HG02943 (cell line): ENCODE measurements around the gene OSCP1.
"Not testable (repeated sequence)": the region's sequence is repeated elsewhere in the genome, so short reads cannot be mapped to it uniquely, and the experiment has no call there.

Source experiments
- ATAC-seq: cut with Tn5 transposase; IDR thresholded peaks from one replicate; pipeline ENCODE4 v1.9.1; 2021; ENCODE audit warnings: mild to moderate bottlenecking, low read depth, moderate library complexity; ENCODE audit not compliant: unreplicated experiment

The OSCP1 gene

GRCh38 chr1:36450270-36450918, at the start of gene OSCP1:
Gene OSCP1, minus strand, starts transcription at chr1:36450451. Its CDS starts 82 bp downstream, at chr1:36450369.
- ATAC-seq, result peak; percentile 95

DNA sequence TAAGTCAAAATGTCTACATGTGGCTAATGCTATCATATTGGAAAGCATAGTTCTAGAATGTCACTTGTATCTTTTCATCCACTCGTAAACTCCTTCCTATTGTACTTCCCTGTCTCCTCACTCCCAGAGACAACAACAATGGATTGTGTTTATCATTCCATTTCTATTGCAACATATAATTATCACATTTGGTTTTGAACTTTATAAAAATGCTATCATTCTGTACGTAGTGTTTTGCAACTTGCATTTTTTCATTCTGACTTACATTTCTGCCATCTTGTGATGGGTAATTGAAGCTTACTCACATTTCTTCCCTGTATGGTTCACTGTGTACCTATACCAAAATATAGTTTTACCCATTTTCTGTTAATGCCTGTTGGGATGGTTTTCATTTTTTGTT, 47.0 kb upstream of the OSCP1 start:
- ATAC-seq, result no peak

DNA sequence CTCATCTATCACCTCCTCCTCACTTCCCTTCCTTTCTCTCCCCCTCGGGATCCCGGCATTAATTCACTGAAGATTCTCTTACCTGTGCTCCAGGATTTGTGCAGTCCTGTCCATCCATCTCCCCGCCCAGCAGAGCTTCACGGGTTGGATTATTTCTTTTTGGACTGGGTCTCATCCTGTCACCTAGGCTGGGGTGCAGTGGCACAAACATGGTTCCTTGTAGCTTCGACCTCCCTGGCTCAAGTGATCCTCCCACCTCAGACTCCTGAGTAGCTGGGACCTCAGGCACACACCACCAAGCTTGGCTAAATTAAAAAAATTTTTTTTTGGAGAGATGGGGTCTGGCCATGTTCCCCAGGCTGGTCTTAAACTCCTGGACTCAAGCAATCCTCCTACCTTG, 44.7 kb upstream of the OSCP1 start:
- ATAC-seq, result no peak

GRCh38 chr1:36493524-36493923, 43.3 kb upstream of the OSCP1 start:
- no peak for ATAC-seq

GRCh38 chr1:36492491-36492890, 42.2 kb upstream of the OSCP1 start:
- no peak for ATAC-seq

GRCh38 chr1:36489258-36490051, 39.2 kb upstream of the OSCP1 start:
- ATAC-seq, result not testable (repeated sequence)

GRCh38 chr1:36487906-36488305, 37.7 kb upstream of the OSCP1 start:
- ATAC-seq, result no peak

DNA sequence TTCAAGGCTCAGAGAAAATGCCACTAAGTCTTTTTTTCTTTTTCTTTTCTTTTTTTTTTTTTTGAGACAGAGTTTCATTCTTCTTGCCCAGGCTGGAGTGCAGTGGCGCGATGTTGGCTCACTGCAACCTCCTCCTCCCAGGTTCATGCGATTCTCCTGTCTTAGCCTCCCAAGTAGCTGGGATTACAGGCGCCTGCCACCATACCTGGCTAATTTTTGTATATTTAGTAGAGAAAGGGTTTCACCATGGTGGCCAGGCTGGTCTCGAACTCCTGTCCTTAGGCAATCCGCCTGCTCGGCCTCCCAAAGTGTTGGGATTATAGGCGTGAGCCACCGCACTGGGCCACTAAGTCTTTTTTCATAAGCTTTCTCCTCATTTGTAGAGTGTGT, 37.1 kb upstream of the OSCP1 start:
- not testable (repeated sequence) for ATAC-seq

- ATAC-seq, result no peak
Observed at GRCh38 chr1:36486439-36487335, 36.4 kb upstream of the OSCP1 start.

- ATAC-seq, result no peak
Observed at GRCh38 chr1:36486093-36486438, 35.8 kb upstream of the OSCP1 start.

- no peak for ATAC-seq
Observed at GRCh38 chr1:36484099-36484498, 33.8 kb upstream of the OSCP1 start.

DNA sequence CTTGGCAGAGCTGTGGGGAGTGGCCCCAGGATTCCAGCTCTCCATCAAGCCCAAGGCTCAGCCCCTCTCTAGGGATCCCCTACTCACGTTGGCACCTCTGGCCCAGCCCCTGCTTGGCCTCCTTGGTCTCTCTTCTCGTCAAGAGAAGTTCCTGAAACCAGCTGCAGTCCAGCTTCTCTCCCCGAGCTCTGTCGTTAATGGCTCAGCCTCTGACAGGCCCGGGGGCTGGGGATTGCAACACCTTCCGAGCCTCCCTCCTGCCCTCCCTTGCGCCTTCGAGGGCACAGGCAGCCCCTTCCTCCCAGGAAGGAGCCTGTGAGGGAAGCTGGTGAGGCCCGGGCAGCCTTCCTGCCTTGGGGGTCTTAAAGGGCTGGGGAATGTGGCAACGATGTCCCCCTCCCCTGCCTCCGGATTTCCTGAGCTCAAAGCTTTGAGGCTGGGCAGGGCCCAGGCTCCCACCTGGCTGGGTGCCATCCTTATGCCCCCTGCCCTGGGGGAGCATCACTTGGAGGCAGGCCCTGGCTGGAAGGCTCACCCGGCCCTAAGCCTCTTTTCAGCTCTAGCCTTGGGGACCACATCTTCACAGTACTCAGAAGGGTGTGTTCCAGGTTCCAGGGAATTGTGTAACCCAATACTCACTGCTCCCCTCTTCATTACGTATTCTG, 32.6 kb upstream of the OSCP1 start, which contains the start of gene CSF3R:
CSF3R (minus strand) TSS at position 190 of the 665 bp plus-strand sequence. CDS start 3,417 bp downstream, outside the sequence.
- ATAC-seq, result no peak

DNA sequence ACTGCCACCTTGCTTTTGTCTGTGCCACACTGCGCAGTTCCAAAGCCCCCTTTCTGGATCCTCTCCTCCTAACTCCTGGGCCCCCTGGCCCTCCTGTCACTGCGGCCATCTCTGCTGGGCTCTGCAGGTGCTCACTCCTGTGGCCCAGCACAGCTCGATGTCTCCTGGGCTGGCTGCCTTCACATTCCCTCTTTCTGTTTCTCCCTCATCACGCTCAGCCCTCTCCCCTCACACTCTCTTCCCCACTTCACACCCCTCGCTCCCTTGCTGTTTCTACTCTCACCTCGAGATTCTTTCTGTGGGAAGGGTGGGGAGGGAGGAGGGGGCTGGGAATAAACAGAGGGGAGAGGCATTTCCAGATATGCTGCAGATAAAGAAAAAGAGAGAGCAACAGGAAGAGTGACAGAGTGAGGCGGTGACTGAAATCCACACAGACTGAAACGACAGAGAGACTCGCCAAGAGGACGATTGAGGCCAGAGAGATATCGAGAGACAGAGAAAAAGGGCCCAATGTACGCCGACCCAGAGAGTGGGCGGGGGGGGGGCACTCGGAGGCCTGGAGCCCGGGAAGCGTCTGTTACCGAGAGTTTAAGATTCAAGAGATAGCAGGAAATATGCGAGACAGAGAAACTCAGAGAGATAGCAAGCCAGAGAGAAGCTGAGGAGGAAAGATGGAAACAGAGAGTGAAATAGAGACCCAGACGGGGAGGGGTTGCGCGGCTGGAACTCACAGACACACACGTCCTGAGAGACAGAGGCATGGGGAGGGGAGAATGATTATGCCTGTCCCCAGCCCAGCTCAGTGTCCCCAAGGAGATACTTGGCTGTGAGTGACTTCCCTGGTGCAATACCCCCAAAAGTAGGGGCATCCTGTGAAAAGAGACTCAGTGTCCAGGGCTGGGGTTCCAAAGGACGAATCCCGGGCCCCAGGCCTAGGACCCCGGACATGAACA, 31.8 kb upstream of the OSCP1 start:
- no peak for ATAC-seq

GRCh38 chr1:36481091-36481490, 30.8 kb upstream of the OSCP1 start:
- no peak for ATAC-seq

DNA sequence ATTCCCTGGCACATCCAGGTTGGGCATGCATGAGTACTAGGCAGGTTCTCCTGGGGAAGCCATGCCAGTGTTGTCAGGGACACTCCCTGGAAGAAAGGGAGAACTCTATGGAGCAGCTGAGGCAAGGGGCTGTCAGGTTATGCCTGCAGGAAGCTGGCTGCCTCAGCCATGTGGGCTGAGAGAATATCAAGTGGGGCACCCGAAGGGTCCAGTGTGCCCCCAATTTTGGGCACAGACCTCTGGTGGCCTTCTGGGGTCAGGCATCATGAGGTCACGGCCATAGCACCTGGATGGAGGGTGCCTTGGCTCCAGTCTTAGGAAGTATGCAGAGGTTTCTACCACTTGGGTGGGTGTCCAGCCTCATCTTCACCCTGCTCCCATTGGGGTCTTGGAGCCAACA, 29.9 kb upstream of the OSCP1 start:
- ATAC-seq, result no peak

DNA sequence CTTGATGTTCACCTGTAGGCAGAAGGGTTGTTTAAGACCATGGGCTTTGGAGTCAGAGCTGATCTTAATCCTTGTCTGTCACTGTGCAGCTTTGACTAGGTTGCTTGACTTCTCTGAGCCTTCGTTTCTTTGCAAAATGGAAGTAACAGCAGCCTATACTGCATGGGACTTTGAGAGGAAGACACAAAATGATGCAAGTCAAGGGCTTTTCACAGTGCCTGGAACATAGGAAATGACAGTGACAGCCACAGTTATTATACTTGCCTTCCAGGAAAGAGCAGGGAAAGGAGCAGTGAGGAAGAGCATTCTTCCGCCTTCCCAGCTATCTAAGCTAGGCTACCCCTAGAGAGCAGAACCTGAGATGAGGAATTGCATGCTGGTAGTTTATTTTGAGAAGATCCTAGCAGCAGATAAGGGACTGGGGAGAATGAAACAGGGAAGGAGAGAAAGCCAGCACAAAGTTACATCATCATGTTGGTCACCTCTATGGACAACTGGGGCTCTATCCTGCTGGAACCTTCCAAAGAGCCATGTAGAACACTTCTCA, 29.3 kb upstream of the OSCP1 start:
- no peak for ATAC-seq

- ATAC-seq, result not testable (repeated sequence)
Observed at GRCh38 chr1:36477615-36478014, 27.4 kb upstream of the OSCP1 start.

GRCh38 chr1:36476945-36477344, 26.7 kb upstream of the OSCP1 start:
- ATAC-seq, result no peak
